Measurements from ENCODE around the gene CTNNBIP1. TPM values are rescaled to one million over a fixed set of nuclear protein-coding genes. Genes with fewer than 3 reads are reported as not detected.

The CTNNBIP1 gene
- total and polyA plus RNA-seq, 2 donors (not counting 3 experiments of a cell fraction or from before 2014, with no cell fraction given) = 26.6 to 31.7 TPM

DNA sequence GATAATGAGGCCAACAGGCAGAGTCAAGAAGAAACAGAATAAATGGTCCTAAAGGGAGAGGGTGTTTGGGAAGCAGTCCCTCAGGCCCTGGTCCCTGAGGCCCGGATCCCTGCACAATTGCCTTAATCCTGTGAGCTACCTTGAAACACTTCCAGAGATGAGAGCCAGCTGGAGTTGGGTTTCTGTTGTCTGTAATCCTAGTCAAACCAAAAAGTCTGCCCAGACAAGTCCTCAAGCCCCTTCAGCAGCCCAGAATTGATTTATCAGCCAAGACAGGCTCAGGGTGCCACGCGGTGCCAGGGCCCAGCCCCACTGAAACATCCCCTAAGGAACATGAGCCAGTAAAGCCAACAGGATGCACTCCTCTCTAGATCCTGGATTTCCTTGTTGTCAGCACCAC is 69.9 kb downstream of the CTNNBIP1 start:
- peaks cover 7% of the 10 kb centered on the region for H3K4me1 ChIP-seq (ENCODE audit: control insufficient read depth, extremely low read depth, insufficient read depth, low read length)
- H3K4me2 ChIP-seq (ENCODE audit: insufficient read depth, low read length) = no peak overlapping the region
- H3K9ac ChIP-seq (replicated peaks; ENCODE audit: extremely low read depth, insufficient read depth, low read length) = no peak overlapping the region
- no peaks in the 10 kb centered on the region for H3K27me3 ChIP-seq (ENCODE audit: control insufficient read depth in 2 of 2, insufficient read depth in 2 of 2, low read length in 2 of 2)
- H4K20me1 ChIP-seq (replicated peaks; ENCODE audit: control insufficient read depth, extremely low read depth, insufficient read depth, low read length) = no peaks in the 10 kb centered on the region
- H3K36me3 ChIP-seq (ENCODE audit: control insufficient read depth in 2 of 2, extremely low read depth in 1 of 2, insufficient read depth in 2 of 2, low read length in 2 of 2) = no peaks in the 10 kb centered on the region
- FAIRE-seq = no peak
- dilution Hi-C loops (cut with MboI; ENCODE audit: extremely low pct_ligation_motif_present, low sequenced_read_pairs) = no loop called here
- no peaks in the 10 kb centered on the region for H3K79me2 ChIP-seq (ENCODE audit: control insufficient read depth, insufficient read depth, low read length)
- ChIA-PET POLR2A (no interaction called here), CTCF (no interaction called here)
- no peak for DNase-seq (ENCODE audit: low read depth, low spot score)
- H3K9me3 ChIP-seq (replicated peaks; ENCODE audit: control insufficient read depth, insufficient read depth, low read length) = no peaks in the 10 kb centered on the region
- TF ChIP-seq JUN (IDR thresholded peaks at IDR 0.05; ENCODE audit: borderline replicate concordance, insufficient read depth, insufficient read length, low read depth) = no peak
- no peak for TF ChIP-seq MAX (IDR thresholded peaks at IDR 0.05; ENCODE audit: insufficient read depth, insufficient read length)
- no peak for TF ChIP-seq CTCF (IDR thresholded peaks at IDR 0.05; ENCODE audit: extremely low read depth in 1 of 2, insufficient read depth in 1 of 2, low read depth in 1 of 2, low read length in 2 of 2)
- no peak for TF ChIP-seq POLR2AphosphoS5 (IDR thresholded peaks at IDR 0.05; ENCODE audit: insufficient read depth, low read depth, low read length)
- TF ChIP-seq MYC (IDR thresholded peaks at IDR 0.05; ENCODE audit: low read depth, low read length) = no peak
- TF ChIP-seq EZH2 (IDR thresholded peaks at IDR 0.05; ENCODE audit: borderline replicate concordance, low read depth, low read length, severe bottlenecking) = no peak
- TF ChIP-seq POLR2A (IDR thresholded peaks at IDR 0.05; ENCODE audit: low read depth, low read length) = no peak
- no peak for TF ChIP-seq GATA2 (IDR thresholded peaks at IDR 0.05; ENCODE audit: insufficient read depth, insufficient read length, low read depth, low read length)
- no peak for TF ChIP-seq FOS (IDR thresholded peaks at IDR 0.05; ENCODE audit: borderline replicate concordance, insufficient read depth, low read length)
- intact Hi-C loops (cut with micrococcal nuclease) = no loop called here
- H2AFZ ChIP-seq (ENCODE audit: low read depth, low read length) = no peak overlapping the region
- no peaks in the 10 kb centered on the region for H3K9me1 ChIP-seq (replicated peaks; ENCODE audit: control insufficient read depth, extremely low read depth, insufficient read depth, low read length)
- H3K27ac ChIP-seq (ENCODE audit: insufficient read depth, low read depth, low read length) = no peak overlapping the region
- H3K4me3 ChIP-seq (replicated peaks in 1 of 3; ENCODE audit: insufficient read depth in 1 of 3, low read depth in 1 of 3, low read length in 3 of 3) = no peak overlapping the region
- no TSS peak for BruUV-seq (replicated peaks)
